ENCODE results near the gene MOBP.

Gene MOBP

DNA sequence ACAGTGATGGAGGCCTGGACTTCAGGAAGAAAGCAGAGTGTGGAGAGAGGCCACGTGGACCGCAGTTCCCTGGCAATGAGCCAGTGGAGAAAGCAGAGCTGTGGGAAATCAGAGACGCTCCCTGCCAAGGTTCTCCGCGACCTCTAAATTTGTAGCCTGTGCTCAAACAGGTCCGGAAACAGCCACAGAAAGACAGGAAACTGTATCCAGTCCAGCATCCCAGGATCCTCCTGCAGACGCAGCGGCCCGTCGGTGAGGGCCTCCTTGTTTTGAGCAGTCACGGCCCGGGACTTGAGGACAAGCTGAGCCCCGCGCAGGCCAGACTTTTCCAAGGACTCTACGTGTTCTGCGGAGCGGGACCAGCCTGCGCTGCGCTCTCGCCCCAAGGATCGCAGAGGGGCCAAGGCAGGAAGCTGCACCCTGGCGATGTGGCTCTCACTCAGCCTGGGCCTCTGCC is 38.7 kb upstream of the MOBP start:
- DNase-seq (ENCODE audit: low read depth in 2 of 2), result peak in 1 of 2 donors; percentile 54
- no peak for TF ChIP-seq CTCF (IDR thresholded peaks at IDR 0.05; ENCODE audit: low read depth, low read length)
- H3K4me3 ChIP-seq (replicated peaks in 1 of 2; ENCODE audit: low read depth in 2 of 2, low read length in 2 of 2), result no peak overlapping the region

- no peak overlapping the region for H3K4me3 ChIP-seq (replicated peaks in 1 of 2; ENCODE audit: low read depth in 2 of 2, low read length in 2 of 2)
- DNase-seq (ENCODE audit: low read depth in 2 of 2), result no peak
- TF ChIP-seq CTCF (IDR thresholded peaks at IDR 0.05; ENCODE audit: low read depth, low read length), result no peak
Observed at GRCh38 chr3:39429466-39429865, 38.0 kb upstream of the MOBP start.

- TF ChIP-seq CTCF (IDR thresholded peaks at IDR 0.05; ENCODE audit: low read depth, low read length), result no peak
- no peak overlapping the region for H3K4me3 ChIP-seq (replicated peaks in 1 of 2; ENCODE audit: low read depth in 2 of 2, low read length in 2 of 2)
- no peak for DNase-seq (ENCODE audit: low read depth in 2 of 2)
Observed at GRCh38 chr3:39432342-39432741, 35.1 kb upstream of the MOBP start.

DNA sequence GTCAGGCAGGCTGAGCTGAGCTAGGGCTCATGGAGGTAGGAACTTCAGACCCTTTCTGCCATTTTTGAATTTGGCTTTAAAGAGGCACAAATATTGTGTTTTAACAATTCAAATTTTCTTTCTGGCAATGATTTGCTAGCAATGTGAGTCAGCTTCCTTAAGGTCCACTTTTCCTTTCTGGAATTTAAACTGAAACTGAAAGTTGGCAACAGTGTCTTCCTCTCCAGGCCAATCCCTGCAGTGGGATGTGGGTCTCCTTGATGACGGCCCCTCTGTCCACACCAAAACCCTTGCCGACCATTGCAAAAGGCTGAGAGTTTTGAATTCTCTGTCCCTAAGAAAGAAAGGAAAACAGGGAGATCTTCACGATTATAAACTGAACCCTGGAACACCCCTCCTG is 33.8 kb upstream of the MOBP start:
- peak; percentile 65 to 72 for DNase-seq (ENCODE audit: low read depth in 2 of 2)
- no peak for TF ChIP-seq CTCF (IDR thresholded peaks at IDR 0.05; ENCODE audit: low read depth, low read length)
- no peak overlapping the region for H3K4me3 ChIP-seq (replicated peaks in 1 of 2; ENCODE audit: low read depth in 2 of 2, low read length in 2 of 2)

DNA sequence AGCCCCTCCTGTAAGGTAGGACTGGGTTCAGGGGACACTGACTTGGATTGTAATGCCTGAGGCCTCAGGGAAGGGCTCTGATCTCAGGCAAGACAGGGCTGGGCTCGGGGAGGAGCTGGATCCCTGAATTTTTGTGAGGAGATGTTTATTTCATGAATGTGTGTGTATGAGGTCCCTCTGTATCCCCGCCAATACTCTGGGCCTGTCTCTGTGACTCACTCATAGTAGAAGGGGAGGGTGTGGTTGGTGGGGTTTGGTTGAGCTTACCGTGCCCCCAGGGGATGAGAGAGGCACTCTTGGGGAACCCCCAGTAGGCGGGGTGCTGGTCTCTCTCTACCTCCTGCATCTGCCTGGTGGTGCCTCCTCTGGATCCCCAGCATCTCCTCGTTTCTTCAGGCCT is 32.9 kb upstream of the MOBP start:
- peak in 1 of 2 donors; percentile 35 for DNase-seq (ENCODE audit: low read depth in 2 of 2)
- no peak overlapping the region for H3K4me3 ChIP-seq (replicated peaks in 1 of 2; ENCODE audit: low read depth in 2 of 2, low read length in 2 of 2)
- no peak for TF ChIP-seq CTCF (IDR thresholded peaks at IDR 0.05; ENCODE audit: low read depth, low read length)

DNA sequence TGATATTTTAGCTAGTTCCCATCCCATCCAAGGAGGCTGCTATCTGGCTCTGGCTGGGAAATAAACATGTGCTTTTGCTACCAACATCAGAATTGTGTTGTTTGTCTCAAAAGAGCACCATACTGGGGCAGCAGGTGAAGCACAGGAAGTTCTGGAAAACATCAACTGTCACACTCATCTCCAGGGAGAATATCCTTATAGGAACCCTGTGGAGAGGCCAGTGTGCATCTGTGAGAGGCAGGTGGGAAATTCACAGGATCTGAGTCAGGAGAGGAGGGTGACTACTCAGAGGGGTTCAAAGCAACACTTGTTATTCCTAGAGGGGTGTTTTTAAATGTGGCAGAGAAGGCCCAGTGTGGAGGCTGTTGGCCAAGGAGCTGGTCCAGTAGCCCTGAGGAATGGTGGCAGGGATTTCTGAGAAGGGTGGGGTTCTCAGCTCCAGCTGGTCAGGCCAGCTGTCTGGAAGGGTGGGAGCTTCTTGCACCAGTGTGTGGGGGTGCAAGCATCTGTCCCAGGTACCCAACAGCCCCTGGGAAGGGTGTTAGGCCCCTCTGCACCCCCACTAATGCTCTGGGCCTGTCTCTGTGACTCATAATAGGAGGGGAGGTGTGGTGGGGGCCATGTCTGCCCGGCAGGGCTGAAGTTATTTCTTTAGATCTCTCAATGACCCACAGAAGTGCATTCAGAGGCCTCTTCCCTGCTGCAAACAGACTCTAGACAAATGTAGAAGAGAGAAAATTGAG is 32.3 kb upstream of the MOBP start:
- H3K4me3 ChIP-seq (replicated peaks in 1 of 2; ENCODE audit: low read depth in 2 of 2, low read length in 2 of 2), result no peak overlapping the region
- DNase-seq (ENCODE audit: low read depth in 2 of 2), result no peak
- no peak for TF ChIP-seq CTCF (IDR thresholded peaks at IDR 0.05; ENCODE audit: low read depth, low read length)

DNA sequence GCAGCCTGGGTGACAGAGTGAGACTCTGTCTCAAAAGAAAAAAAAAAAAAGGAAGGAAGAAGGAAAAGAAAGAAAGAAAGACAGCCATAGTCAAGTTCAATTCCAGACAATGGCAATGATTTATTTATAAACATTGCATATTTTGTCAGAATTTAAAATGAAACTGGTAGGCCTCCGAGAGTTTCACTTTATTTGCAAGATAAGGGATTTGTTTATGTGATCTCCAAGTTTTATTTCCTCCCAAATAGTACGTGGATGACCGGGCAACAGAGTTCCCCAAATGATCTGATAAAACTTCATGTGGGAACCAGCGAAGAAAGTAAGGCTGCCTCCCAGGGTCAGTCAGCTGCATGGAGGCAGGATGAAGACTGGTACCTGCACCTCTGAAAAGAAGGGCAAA is 28.6 kb upstream of the MOBP start:
- DNase-seq (ENCODE audit: low read depth in 2 of 2), result no peak
- no peak for TF ChIP-seq CTCF (IDR thresholded peaks at IDR 0.05; ENCODE audit: low read depth, low read length)
- no peak overlapping the region for H3K4me3 ChIP-seq (replicated peaks in 1 of 2; ENCODE audit: low read depth in 2 of 2, low read length in 2 of 2)
